Stomach (tissue), 9 donors: ENCODE measurements around the gene XG. TPM values are rescaled to one million over a fixed set of nuclear protein-coding genes. Genes with fewer than 3 reads are reported as not detected.

ENCODE experiments used
- DNase-seq, 2 donors: peaks; one replicate each; pipeline versions ENCODE4 v3.0.0 to v3.0.0-alpha.2; 2013 to 2019
- H3K27ac ChIP-seq, 5 donors: fragments of 200-600 bp in 4 of 5; sonication (generic) in 4 of 5; one replicate each; pipeline ENCODE4 v1.5.1; 2013 to 2019; ENCODE audit warnings: mild to moderate bottlenecking in 1 of 5, moderate library complexity in 1 of 5
- H3K27me3 ChIP-seq, 3 donors: fragments of 200-600 bp; sonication (generic); one replicate each; pipeline ENCODE4 v1.5.1; 2017 to 2019; ENCODE audit warnings: mixed run types in 1 of 3
- H3K36me3 ChIP-seq, 4 donors: fragments of 200-600 bp; sonication (generic); 1 replicate in 3 of 4; 2 replicates in 1 of 4; pipeline ENCODE4 v1.5.1; 2016 to 2019
- H3K4me1 ChIP-seq, 4 donors: fragments of 200-600 bp; sonication (generic); one replicate each; pipeline ENCODE4 v1.5.1; 2016 to 2019
- H3K4me3 ChIP-seq, 4 donors: fragments of 200-600 bp; sonication (generic) in 3 of 4; one replicate each; pipeline ENCODE4 v1.5.1; 2016 to 2019; ENCODE audit warnings: mild to moderate bottlenecking in 1 of 4
- H3K9me3 ChIP-seq, 4 donors: fragments of 200-600 bp; sonication (generic); one replicate each; pipeline ENCODE4 v1.5.1; 2016 to 2019
- EP300 ChIP-seq: sonication (generic); formaldehyde crosslinking; IDR thresholded peaks from one replicate; pipeline ENCODE4 v1.6.1; 2017; ENCODE audit warnings: antibody characterized with exemption
- POLR2A ChIP-seq, 4 donors: fragments of 450-650 bp; IDR thresholded peaks; one replicate each; pipeline ENCODE4 v1.6.1; 2016; ENCODE audit warnings: antibody characterized with exemption in 4 of 4, control low read depth in 2 of 4, mild to moderate bottlenecking in 1 of 4, moderate library complexity in 1 of 4
- POLR2AphosphoS5 ChIP-seq, 3 donors: sonication (generic); formaldehyde crosslinking; IDR thresholded peaks; one replicate each; pipeline ENCODE4 v1.6.1; 2016; ENCODE audit warnings: antibody characterized with exemption in 3 of 3
- WGBS, 5 donors: extraction: QIAGEN DNeasy Blood & Tissue Kit in 3 of 5; methylation state at CpG; one replicate each; pipeline versions ENCODE4 v1.1.5 to v1.1.7; 2013 to 2018; 5-methylcytosine and 5-hydroxymethylcytosine counted together
- intact Hi-C: fragments of 100-400 bp; cut with DNase I; formaldehyde crosslinking; loops from one replicate; pipeline ENCODE4 v1.15.1; 2023; ENCODE audit warnings: low total_unique reads
- polyA plus RNA-seq, 3 donors: library from polyadenylated mRNA; stranded (reverse); fragments of 200-250 nt; gene quantifications; one replicate each; pipeline ENCODE4 v1.2.3, GENCODE V29; 2013
- total RNA-seq, 5 donors: library from RNA; depleted of rRNA; stranded (reverse); fragments of >200 nt; gene quantifications; one replicate each; pipeline versions ENCODE4 v1.1.0 to v1.2.3, GENCODE V29; 2014 to 2016
- TF ChIP-seq, protein P1 (sequence below), 7 experiments: fragments of 450-650 bp in 4 of 7; fragments of 200-600 bp in 3 of 7; sonication (generic) in 3 of 7; IDR thresholded peaks; one replicate each; pipeline ENCODE4 v1.5.1; 2016 to 2019; ENCODE audit warnings: antibody characterized with exemption in 7 of 7, control low read depth in 2 of 7, mild to moderate bottlenecking in 1 of 7
- donor health status: healthy with polysubstance abuse.
- donor health status: Bipolar disorder and iron deficiency.
- donor health status: healthy.

XG gene
- total and polyA plus RNA-seq, 8 donors, result 0.70 TPM; not detected in 7

DNA sequence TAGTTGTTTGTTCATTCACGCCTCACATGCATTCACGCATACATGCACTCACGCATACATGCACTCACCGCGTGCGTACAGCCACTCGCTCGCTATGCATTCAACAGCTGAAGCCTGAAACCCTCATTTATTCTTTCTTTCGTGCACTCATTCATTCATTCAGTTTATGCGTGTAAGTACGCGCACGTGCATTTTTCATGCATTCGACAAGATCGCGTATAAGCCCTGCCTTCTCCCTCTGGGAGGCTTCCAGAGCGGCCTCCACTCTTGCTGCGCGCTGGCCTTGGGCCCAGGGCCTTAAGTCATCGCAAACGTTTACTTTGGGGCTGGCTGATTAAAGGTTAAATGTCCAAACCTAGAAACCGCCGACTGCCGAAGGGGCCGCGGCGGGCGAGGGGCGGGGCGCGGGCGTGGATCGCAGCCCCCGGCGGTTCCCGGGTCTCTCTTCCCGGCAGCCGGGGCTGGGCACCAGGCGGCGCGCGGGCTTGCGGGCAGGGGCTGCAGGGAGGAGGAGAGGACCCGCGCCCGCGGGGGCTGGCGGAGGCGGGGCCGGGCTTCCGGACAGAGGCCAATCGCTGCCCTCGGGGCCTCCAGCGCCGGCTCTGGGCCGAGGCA lies 76.6 kb downstream of the XG start, which contains the start of gene GYG2:
Gene GYG2 (plus strand): TSS at position 587 of the 615 bp plus-strand sequence. CDS start 1,259 bp downstream, outside the sequence.
- intact Hi-C loops, result no loop called here

DNA sequence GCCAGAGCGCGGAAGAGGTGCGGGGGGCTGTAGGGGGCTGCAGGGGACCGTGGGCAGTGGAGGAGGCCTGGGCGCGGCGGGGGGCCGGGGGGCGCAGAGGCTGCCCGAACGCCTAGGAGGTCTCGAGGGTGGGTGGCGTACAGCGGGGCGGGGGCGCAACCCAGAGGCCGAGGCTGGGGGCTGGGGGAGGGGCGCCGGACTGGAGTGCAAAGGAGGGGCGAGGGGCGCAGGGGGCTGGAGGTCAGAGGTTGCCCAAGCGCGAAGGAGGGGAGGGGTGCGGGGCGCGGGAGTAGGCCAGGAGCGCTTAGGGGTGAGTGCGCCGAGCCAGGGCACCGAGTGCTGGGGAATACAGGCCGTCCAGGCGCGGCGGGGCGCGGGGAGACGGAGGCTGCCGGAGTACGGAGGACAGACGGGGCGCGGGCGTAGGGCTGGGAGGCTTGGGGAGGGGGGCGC lies 77.1 kb downstream of the XG start:
- H3K9me3 ChIP-seq, result no peaks in the 10 kb centered on the region
- TF ChIP-seq POLR2AphosphoS5 (IDR thresholded peaks at IDR 0.05), result no peak
- peak in 1 of 2 donors; percentile 47 for DNase-seq
- H3K4me3 ChIP-seq, result peak overlapping the region; percentile 49 to 66 (median 52)
- peaks cover 0 to 19% (median 15%) of the 10 kb centered on the region in 3 donors for H3K27me3 ChIP-seq
- WGBS, 5 donors, result 1 to 4% (median 3%) methylated on average over 13 to 43 of the region's 44 CpGs
- intact Hi-C loops, result no loop called here
- H3K36me3 ChIP-seq, result no peaks in the 10 kb centered on the region
- H3K27ac ChIP-seq, result peak overlapping the region in 2 of 5 donors; percentile 35 to 51
- H3K4me1 ChIP-seq, result peaks cover 0 to 29% (median 6%) of the 10 kb centered on the region in 4 donors

More for the DNA sequence above, 76.6 kb downstream of the XG start, which contains the start of gene GYG2:
- H3K27me3 ChIP-seq, result peaks cover 0 to 19% (median 15%) of the 10 kb centered on the region in 3 donors
- 15 to 28% (median 27%) methylated on average over 21 to 56 of the region's 56 CpGs for WGBS, 5 donors
- H3K9me3 ChIP-seq, result no peaks in the 10 kb centered on the region
- TF ChIP-seq, protein P1, sequence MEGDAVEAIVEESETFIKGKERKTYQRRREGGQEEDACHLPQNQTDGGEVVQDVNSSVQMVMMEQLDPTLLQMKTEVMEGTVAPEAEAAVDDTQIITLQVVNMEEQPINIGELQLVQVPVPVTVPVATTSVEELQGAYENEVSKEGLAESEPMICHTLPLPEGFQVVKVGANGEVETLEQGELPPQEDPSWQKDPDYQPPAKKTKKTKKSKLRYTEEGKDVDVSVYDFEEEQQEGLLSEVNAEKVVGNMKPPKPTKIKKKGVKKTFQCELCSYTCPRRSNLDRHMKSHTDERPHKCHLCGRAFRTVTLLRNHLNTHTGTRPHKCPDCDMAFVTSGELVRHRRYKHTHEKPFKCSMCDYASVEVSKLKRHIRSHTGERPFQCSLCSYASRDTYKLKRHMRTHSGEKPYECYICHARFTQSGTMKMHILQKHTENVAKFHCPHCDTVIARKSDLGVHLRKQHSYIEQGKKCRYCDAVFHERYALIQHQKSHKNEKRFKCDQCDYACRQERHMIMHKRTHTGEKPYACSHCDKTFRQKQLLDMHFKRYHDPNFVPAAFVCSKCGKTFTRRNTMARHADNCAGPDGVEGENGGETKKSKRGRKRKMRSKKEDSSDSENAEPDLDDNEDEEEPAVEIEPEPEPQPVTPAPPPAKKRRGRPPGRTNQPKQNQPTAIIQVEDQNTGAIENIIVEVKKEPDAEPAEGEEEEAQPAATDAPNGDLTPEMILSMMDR (IDR thresholded peaks at IDR 0.05), result no peak
- no peak for TF ChIP-seq POLR2AphosphoS5 (IDR thresholded peaks at IDR 0.05)
- no peak for TF ChIP-seq EP300
- TF ChIP-seq POLR2A (IDR thresholded peaks at IDR 0.05), result no peak
- H3K36me3 ChIP-seq, result no peaks in the 10 kb centered on the region
- H3K27ac ChIP-seq, result peak within 1 kb of the TSS in 2 of 5 donors; percentile 35 to 51
- peak; percentile 57 to 63 for DNase-seq
- H3K4me1 ChIP-seq, result peaks cover 0 to 29% (median 6%) of the 10 kb centered on the region in 4 donors
- peak within 1 kb of the TSS; percentile 49 to 66 (median 52) for H3K4me3 ChIP-seq

DNA sequence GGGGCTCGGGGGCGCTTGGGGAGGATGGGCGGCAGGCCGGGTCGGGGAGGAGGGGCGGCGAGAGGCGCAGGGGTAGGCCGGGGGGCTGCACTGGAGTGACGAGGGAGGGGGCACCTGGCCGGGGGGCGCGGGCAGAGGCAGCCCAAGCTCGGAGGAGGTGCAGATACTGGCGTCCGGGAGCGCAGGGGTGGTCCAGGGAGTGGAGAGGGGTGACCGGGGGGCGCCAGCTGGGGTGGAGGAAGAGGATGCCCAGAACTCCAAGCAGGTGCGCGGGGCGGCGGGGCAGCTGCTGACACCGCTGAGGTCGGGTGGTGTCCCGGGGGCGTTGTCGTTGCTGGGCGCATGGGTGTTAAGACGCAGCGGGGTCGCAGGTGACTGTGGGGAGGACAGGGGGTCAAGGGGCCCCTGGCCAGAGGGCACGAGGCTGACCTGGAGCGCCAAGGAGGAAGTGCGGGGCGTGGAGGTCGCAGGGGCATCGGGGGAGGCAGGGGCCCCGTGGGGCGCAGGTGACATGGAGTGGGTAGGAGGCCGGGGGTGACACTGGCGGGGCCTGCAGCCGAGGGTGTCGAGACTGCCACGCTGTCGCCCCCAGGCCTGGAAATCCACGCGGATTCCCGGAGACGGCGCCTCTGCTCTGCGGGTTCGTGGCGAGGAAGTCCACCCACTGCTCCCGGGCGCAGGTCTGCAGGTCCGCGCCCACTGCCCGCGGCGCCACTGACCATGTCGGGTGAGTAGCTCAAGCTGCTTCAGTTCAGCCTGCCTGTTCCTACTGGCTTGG lies 77.8 kb downstream of the XG start:
- WGBS, 5 donors, result 2 to 22% (median 11%) methylated on average over 17 to 61 of the region's 62 CpGs

DNA sequence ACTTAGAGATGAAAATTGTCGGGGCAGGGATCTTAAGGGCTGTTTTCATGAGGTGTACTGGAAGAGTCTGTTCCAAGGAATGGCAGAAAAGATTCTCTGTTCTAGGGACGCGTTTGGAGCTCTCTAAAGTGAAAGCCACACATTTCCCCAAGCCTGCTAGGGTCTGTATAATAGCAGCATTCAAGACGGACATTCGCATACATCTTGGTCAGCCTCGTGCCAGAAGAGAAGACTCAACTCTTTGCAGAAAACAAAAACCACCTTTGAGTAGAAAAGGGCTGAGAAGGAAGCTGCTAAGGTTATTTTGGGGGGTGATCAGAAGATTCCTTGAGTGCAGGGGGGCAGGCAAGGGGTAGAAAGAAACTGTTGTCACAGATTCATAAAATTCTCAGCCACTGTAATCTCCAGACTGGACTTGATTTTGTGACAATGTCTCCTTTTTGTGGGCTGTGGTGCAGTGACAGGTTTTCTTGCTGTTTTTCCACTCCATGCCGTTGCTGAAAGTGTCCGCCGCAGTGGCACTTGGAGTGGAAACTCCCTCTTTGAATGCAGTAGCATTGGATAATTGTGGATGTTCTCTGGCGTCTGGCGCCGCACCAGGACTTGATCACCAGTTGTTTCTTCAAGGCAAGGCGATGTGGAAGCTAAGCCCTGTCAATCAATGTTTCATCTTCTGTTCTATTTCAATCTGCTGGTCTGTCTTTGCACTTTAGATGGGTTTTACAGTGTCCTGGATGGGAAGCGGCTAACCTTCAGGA lies 79.8 kb downstream of the XG start:
- H3K4me1 ChIP-seq, result peaks cover 0 to 29% (median 6%) of the 10 kb centered on the region in 4 donors
- no peaks in the 10 kb centered on the region for H3K36me3 ChIP-seq
- H3K9me3 ChIP-seq, result peaks cover 0 to 1% (median 0%) of the 10 kb centered on the region in 4 donors
- DNase-seq, result no peak
- no peak overlapping the region for H3K4me3 ChIP-seq
- 87 to 92% (median 90%) methylated on average over 14 of the region's 14 CpGs for WGBS, 5 donors
- intact Hi-C loops, result no loop called here
- H3K27me3 ChIP-seq, result peaks cover 0 to 19% (median 15%) of the 10 kb centered on the region in 3 donors
- TF ChIP-seq, protein P1 (IDR thresholded peaks at IDR 0.05), result no peak
- TF ChIP-seq POLR2A (IDR thresholded peaks at IDR 0.05), result no peak
- no peak for TF ChIP-seq EP300
- no peak for TF ChIP-seq POLR2AphosphoS5 (IDR thresholded peaks at IDR 0.05)
- no peak overlapping the region for H3K27ac ChIP-seq

More for the DNA sequence above, 77.8 kb downstream of the XG start:
- Histone ChIP-seq H3K4me1 (peaks cover 0 to 29% (median 6%) of the 10 kb centered on the region in 4 donors), H3K27ac (peak overlapping the region in 2 of 5 donors; percentile 29 to 35), H3K27me3 (peaks cover 0 to 19% (median 15%) of the 10 kb centered on the region in 3 donors), H3K36me3 (no peaks in the 10 kb centered on the region), H3K4me3 (peak overlapping the region; percentile 49 to 66 (median 52)), H3K9me3 (no peaks in the 10 kb centered on the region)
- peak in 1 of 2 donors; percentile 33 for DNase-seq
- no peak for TF ChIP-seq POLR2A (IDR thresholded peaks at IDR 0.05)
- intact Hi-C loops, result no loop called here

DNA sequence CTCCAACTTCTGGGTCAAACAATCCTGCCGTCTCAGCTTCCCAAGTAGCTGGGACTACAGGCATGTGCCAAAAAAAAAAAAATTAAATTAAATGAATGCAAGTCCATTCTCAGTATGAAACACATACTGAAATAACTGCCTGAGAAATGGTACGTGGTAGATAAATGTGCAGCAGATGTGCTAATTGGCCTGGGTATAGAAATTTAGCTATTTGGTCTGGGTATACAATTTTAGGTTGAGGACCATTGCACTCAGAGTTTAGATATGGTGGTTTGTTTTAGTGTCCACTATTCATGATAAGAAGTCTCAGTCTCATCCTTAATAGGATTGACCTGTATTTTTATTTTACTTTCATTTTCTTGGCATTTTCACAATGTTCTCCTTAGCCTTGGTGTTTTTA lies 86.1 kb downstream of the XG start:
- Histone ChIP-seq H3K9me3 (peaks cover 0 to 19% (median 4%) of the 10 kb centered on the region in 4 donors), H3K27ac (no peak overlapping the region), H3K27me3 (no peaks in the 10 kb centered on the region), H3K4me1 (no peaks in the 10 kb centered on the region), H3K4me3 (no peak overlapping the region), H3K36me3 (peaks cover 0 to 2% (median 0%) of the 10 kb centered on the region in 4 donors)
- DNase-seq, result no peak
- 93 to 99% (median 98%) methylated on average over 2 of the region's 2 CpGs for WGBS, 5 donors
- TF ChIP-seq POLR2A (IDR thresholded peaks at IDR 0.05) (no peak), POLR2AphosphoS5 (IDR thresholded peaks at IDR 0.05) (no peak), EP300 (no peak)
- TF ChIP-seq, protein P1 (IDR thresholded peaks at IDR 0.05), result no peak
- intact Hi-C loops, result no loop called here
